Left ventricle myocardium inferior (tissue), 1 donor: ENCODE measurements around the gene PIK3R2. TPM values are rescaled to one million over a fixed set of nuclear protein-coding genes. Genes with fewer than 3 reads are reported as not detected.
"Not testable (repeated sequence)": the region's sequence is repeated elsewhere in the genome, so short reads cannot be mapped to it uniquely, and the experiment has no call there.

Experiments used
- DNase-seq: peaks from one replicate; pipeline ENCODE4 v3.0.0-alpha.2; 2020
- H3K27ac ChIP-seq: fragments of 200-600 bp; replicated peaks from 2 replicates; pipeline ENCODE4 v1.8.0; 2021
- H3K27me3 ChIP-seq: fragments of 200-600 bp; 2 replicates; pipeline ENCODE4 v1.8.0; 2021; ENCODE audit warnings: low read depth
- H3K36me3 ChIP-seq: fragments of 200-600 bp; 2 replicates; pipeline ENCODE4 v1.8.0; 2021
- H3K4me1 ChIP-seq: fragments of 200-600 bp; 2 replicates; pipeline ENCODE4 v1.8.0; 2021
- H3K4me3 ChIP-seq: fragments of 200-600 bp; 2 replicates; pipeline ENCODE4 v1.8.0; 2021; ENCODE audit warnings: mild to moderate bottlenecking, moderate library complexity
- H3K9me3 ChIP-seq: fragments of 200-600 bp; replicated peaks from 2 replicates; pipeline ENCODE4 v1.8.0; 2021
- CTCF ChIP-seq: fragments of 200-600 bp; IDR thresholded peaks from 2 replicates; pipeline ENCODE4 v1.8.0; 2021; ENCODE audit warnings: antibody characterized with exemption, mild to moderate bottlenecking, borderline replicate concordance
- intact Hi-C: fragments of 100-400 bp; cut with micrococcal nuclease; formaldehyde crosslinking; loops from one replicate; pipeline ENCODE4 v1.11.0; 2022
- total RNA-seq: library from RNA; stranded (reverse); fragmentation: NEBNext Ultra II Directional; extraction: Animal tissue kit (Norgen Biotek cat#: 25700); gene quantifications from one replicate; pipeline ENCODE4 v1.2.1, GENCODE V29; 2021
- donor health status: DM: no; HTN: yes; CAD: no; lungs with severe emphysema.

The PIK3R2 gene
- total RNA-seq, 1 donor from 2014 or later, result 28.0 TPM

- H3K4me3 ChIP-seq, result no peak overlapping the region
- peak; percentile 44 for DNase-seq
- no peaks in the 10 kb centered on the region for H3K9me3 ChIP-seq
- H3K27ac ChIP-seq, result peak overlapping the region; percentile 33
- peaks cover 14% of the 10 kb centered on the region for H3K27me3 ChIP-seq
- intact Hi-C loops, result loop anchor here (5.0 kb wide), 1 partner anchor 44 kb away; no protein-coding TSS in a partner anchor
- TF ChIP-seq CTCF, result peak; percentile 78
- H3K36me3 ChIP-seq, result no peaks in the 10 kb centered on the region
- H3K4me1 ChIP-seq, result peaks cover 28% of the 10 kb centered on the region
These were observed 55.4 kb downstream of the PIK3R2 start for GRCh38 chr19:18208098-18208951.

GRCh38 chr19:18209912-18210311 lies 56.9 kb downstream of the PIK3R2 start:
- not testable (repeated sequence) for H3K9me3 ChIP-seq, H3K4me3 ChIP-seq, H3K36me3 ChIP-seq, DNase-seq, H3K27ac ChIP-seq
- H3K27me3 ChIP-seq, result peaks cover 14% of the 10 kb centered on the region
- H3K4me1 ChIP-seq, result peaks cover 18% of the 10 kb centered on the region
- intact Hi-C loops, result loop anchor here (5.0 kb wide), 1 partner anchor 42 kb away; no protein-coding TSS in a partner anchor

- DNase-seq, result no peak
- intact Hi-C loops, result no loop called here
- H3K36me3 ChIP-seq, result no peaks in the 10 kb centered on the region
- no peak overlapping the region for H3K27ac ChIP-seq
- no peaks in the 10 kb centered on the region for H3K9me3 ChIP-seq
- H3K4me3 ChIP-seq, result no peak overlapping the region
- TF ChIP-seq CTCF, result no peak
- peaks cover 14% of the 10 kb centered on the region for H3K27me3 ChIP-seq
- H3K4me1 ChIP-seq, result peaks cover 7% of the 10 kb centered on the region
These were observed 58.7 kb downstream of the PIK3R2 start for GRCh38 chr19:18211683-18212082.

- Histone ChIP-seq H3K27me3 (peaks cover 7% of the 10 kb centered on the region), H3K36me3 (no peaks in the 10 kb centered on the region), H3K27ac (no peak overlapping the region), H3K9me3 (no peaks in the 10 kb centered on the region), H3K4me3 (no peak overlapping the region), H3K4me1 (no peaks in the 10 kb centered on the region)
- DNase-seq, result no peak
- intact Hi-C loops, result no loop called here
- TF ChIP-seq CTCF, result no peak
These were observed 61.9 kb downstream of the PIK3R2 start for GRCh38 chr19:18214779-18215433.

- no peak for DNase-seq
- no peaks in the 10 kb centered on the region for H3K9me3 ChIP-seq
- intact Hi-C loops, result no loop called here
- no peak for TF ChIP-seq CTCF
- H3K4me1 ChIP-seq, result no peaks in the 10 kb centered on the region
- H3K27ac ChIP-seq, result no peak overlapping the region
- H3K27me3 ChIP-seq, result peaks cover 19% of the 10 kb centered on the region
- H3K4me3 ChIP-seq, result no peak overlapping the region
- no peaks in the 10 kb centered on the region for H3K36me3 ChIP-seq
These were observed 63.8 kb downstream of the PIK3R2 start for GRCh38 chr19:18216789-18217188.

GRCh38 chr19:18218159-18218558 lies 65.2 kb downstream of the PIK3R2 start:
- H3K27ac ChIP-seq, result no peak overlapping the region
- intact Hi-C loops, result no loop called here
- TF ChIP-seq CTCF, result no peak
- no peaks in the 10 kb centered on the region for H3K4me1 ChIP-seq
- no peak overlapping the region for H3K4me3 ChIP-seq
- DNase-seq, result no peak
- H3K36me3 ChIP-seq, result no peaks in the 10 kb centered on the region
- H3K27me3 ChIP-seq, result peaks cover 24% of the 10 kb centered on the region
- no peaks in the 10 kb centered on the region for H3K9me3 ChIP-seq
